WI38 (cell line): Measurements from ENCODE around the gene RPN1.

Source experiments
- H3K4me3 ChIP-seq: 2 replicates; pipeline ENCODE4 v1.5.1; 2011; ENCODE audit warnings: low read depth, mild to moderate bottlenecking, control low read depth, low read length
- CTCF ChIP-seq: IDR thresholded peaks from 2 replicates; pipeline ENCODE4 v1.5.1; 2012; ENCODE audit warnings: low read depth, mild to moderate bottlenecking, control low read depth, low read length

The RPN1 gene

GRCh38 chr3:128584412-128585020 is 66.1 kb downstream of the RPN1 start:
- peak; percentile 66 for TF ChIP-seq CTCF
- no peak overlapping the region for H3K4me3 ChIP-seq

GRCh38 chr3:128581566-128581965 is 69.1 kb downstream of the RPN1 start:
- no peak for TF ChIP-seq CTCF
- no peak overlapping the region for H3K4me3 ChIP-seq

GRCh38 chr3:128579927-128580326 is 70.7 kb downstream of the RPN1 start:
- H3K4me3 ChIP-seq, result no peak overlapping the region
- TF ChIP-seq CTCF, result no peak

- no peak overlapping the region for H3K4me3 ChIP-seq
- no peak for TF ChIP-seq CTCF
Observed at GRCh38 chr3:128578346-128578745, 72.3 kb downstream of the RPN1 start.

- TF ChIP-seq CTCF, result no peak
- H3K4me3 ChIP-seq, result no peak overlapping the region
Observed at GRCh38 chr3:128577711-128578110, 72.9 kb downstream of the RPN1 start.

- no peak overlapping the region for H3K4me3 ChIP-seq
- TF ChIP-seq CTCF, result no peak
Observed at GRCh38 chr3:128576290-128576689, 74.3 kb downstream of the RPN1 start.

GRCh38 chr3:128575777-128576176 is 74.8 kb downstream of the RPN1 start:
- no peak for TF ChIP-seq CTCF
- no peak overlapping the region for H3K4me3 ChIP-seq
